ENCODE data around the gene USP20. TPM values are rescaled to one million over a fixed set of nuclear protein-coding genes. Genes with fewer than 3 reads are reported as not detected.

USP20 gene
- 10 to 100 TPM; 22.0 to 24.1 TPM for total RNA-seq
- 10 to 100 TPM; 15.7 to 20.9 TPM for polyA plus RNA-seq
- long read RNA-seq, donor 1, full-length matches to known transcripts: 2 of 2 reads
- long read RNA-seq, donor 1, partial matches to known transcripts: 0 of 2 reads
- long read RNA-seq, donor 1, other reads (novel, unspliced or antisense): 0 of 2 reads
- long read RNA-seq, donor 2: 0 reads
- long read RNA-seq, donor 3, full-length matches to known transcripts: 1 of 1 reads
- long read RNA-seq, donor 3, partial matches to known transcripts: 0 of 1 reads
- long read RNA-seq, donor 3, other reads (novel, unspliced or antisense): 0 of 1 reads
- long read RNA-seq, donor 4, partial matches to known transcripts: 5 of 5 reads
- long read RNA-seq, donor 4, other reads (novel, unspliced or antisense): 0 of 5 reads
- long read RNA-seq, donor 5, full-length matches to known transcripts: 1 of 1 reads
- long read RNA-seq, donor 5, partial matches to known transcripts: 0 of 1 reads
- long read RNA-seq, donor 5, other reads (novel, unspliced or antisense): 0 of 1 reads

GRCh38 chr9:129835128-129835859, at the start of gene USP20, which contains the start of gene C9orf78:
TSS of gene USP20 (plus strand) at chr9:129835458. CDS start at chr9:129852556, 17,098 bp downstream.
TSS of gene C9orf78 (minus strand) at chr9:129835275. CDS start at chr9:129835221, 54 bp downstream.
- 0 to 1% methylated on average over 52 to 81 of the region's 81 CpGs for WGBS, 2 donors
- Histone ChIP-seq H3K4me1 (ENCODE audit: control insufficient read depth in 5 of 5, insufficient read depth in 5 of 5, low read length in 5 of 5) (peaks cover 0 to 19% (median 8%) of the 10 kb centered on the region in 5 donors), H3K27ac (ENCODE audit: low read depth in 1 of 2, low read length in 1 of 2) (peak within 1 kb of the TSS; percentile 77 to 94), H3K4me3 (peak within 1 kb of the TSS; percentile 93), H3K36me3 (ENCODE audit: control insufficient read depth in 4 of 4, insufficient read depth in 4 of 4, low read length in 4 of 4) (peaks cover 0 to 18% (median 9%) of the 10 kb centered on the region in 4 donors), H3K27me3 (ENCODE audit: control insufficient read depth in 3 of 3, insufficient read depth in 3 of 3, low read length in 2 of 3) (no peaks in the 10 kb centered on the region), H3K9me3 (ENCODE audit: control insufficient read depth in 4 of 4, insufficient read depth in 3 of 4, low read length in 3 of 4) (no peaks in the 10 kb centered on the region), H3K9ac (ENCODE audit: insufficient read depth in 1 of 2, low read length in 2 of 2) (peak within 1 kb of the TSS; percentile 77 to 80)
- ATAC-seq (ENCODE audit: insufficient read depth, low FRiP score) (peak; percentile 100), DNase-seq (peak; percentile 97 to 98 (median 97))
- TF ChIP-seq CTCF (IDR thresholded peaks at IDR 0.05; ENCODE audit: control extremely low read depth, extremely low read depth): no peak

- DNase-seq: no peak
- 90 to 93% methylated on average over 1 of the region's 1 CpG for WGBS, 2 donors
- H3K27me3 ChIP-seq (ENCODE audit: control insufficient read depth in 3 of 3, insufficient read depth in 3 of 3, low read length in 2 of 3): no peaks in the 10 kb centered on the region
- ATAC-seq (ENCODE audit: insufficient read depth, low FRiP score): no peak
- no peaks in the 10 kb centered on the region for H3K4me1 ChIP-seq (ENCODE audit: control insufficient read depth in 5 of 5, insufficient read depth in 5 of 5, low read length in 5 of 5)
- no peak overlapping the region for H3K4me3 ChIP-seq
- no peaks in the 10 kb centered on the region for H3K9me3 ChIP-seq (ENCODE audit: control insufficient read depth in 4 of 4, insufficient read depth in 3 of 4, low read length in 3 of 4)
- no peak overlapping the region for H3K9ac ChIP-seq (ENCODE audit: insufficient read depth in 1 of 2, low read length in 2 of 2)
- TF ChIP-seq CTCF (IDR thresholded peaks at IDR 0.05; ENCODE audit: control extremely low read depth, extremely low read depth): no peak
- no peak overlapping the region for H3K27ac ChIP-seq (ENCODE audit: low read depth in 1 of 2, low read length in 1 of 2)
- no peaks in the 10 kb centered on the region for H3K36me3 ChIP-seq (ENCODE audit: control insufficient read depth in 4 of 4, insufficient read depth in 4 of 4, low read length in 4 of 4)
Observed at GRCh38 chr9:129785866-129786265, 49.4 kb upstream of the USP20 start.

- 65 to 83% methylated on average over 10 of the region's 10 CpGs for WGBS, 2 donors
- ATAC-seq (ENCODE audit: insufficient read depth, low FRiP score) (no peak), DNase-seq (no peak)
- Histone ChIP-seq H3K9ac (ENCODE audit: insufficient read depth in 1 of 2, low read length in 2 of 2) (no peak overlapping the region), H3K9me3 (ENCODE audit: control insufficient read depth in 4 of 4, insufficient read depth in 3 of 4, low read length in 3 of 4) (no peaks in the 10 kb centered on the region), H3K27me3 (ENCODE audit: control insufficient read depth in 3 of 3, insufficient read depth in 3 of 3, low read length in 2 of 3) (no peaks in the 10 kb centered on the region), H3K4me3 (no peak overlapping the region), H3K36me3 (ENCODE audit: control insufficient read depth in 4 of 4, insufficient read depth in 4 of 4, low read length in 4 of 4) (no peaks in the 10 kb centered on the region), H3K4me1 (ENCODE audit: control insufficient read depth in 5 of 5, insufficient read depth in 5 of 5, low read length in 5 of 5) (no peaks in the 10 kb centered on the region), H3K27ac (ENCODE audit: low read depth in 1 of 2, low read length in 1 of 2) (no peak overlapping the region)
- TF ChIP-seq CTCF (IDR thresholded peaks at IDR 0.05; ENCODE audit: control extremely low read depth, extremely low read depth): no peak
Observed at GRCh38 chr9:129786481-129786880, 48.8 kb upstream of the USP20 start.

Data from lung (tissue), 16 donors.